NCI-H2029 (cell line): ENCODE results near the gene SGCD.

Source experiments
- DNase-seq: peaks from one replicate; lab custom pipeline; 2025; lab: John Stamatoyannopoulos, UW

The SGCD gene

GRCh38 chr5:156326718-156327259 lies at the start of gene SGCD:
Gene SGCD (plus strand): TSS chr5:156327164.
- DNase-seq, result no peak

- DNase-seq, result no peak
Observed at GRCh38 chr5:156277290-156277689, 49.7 kb upstream of the SGCD start.

GRCh38 chr5:156295431-156295830 lies 31.5 kb upstream of the SGCD start:
- DNase-seq, result no peak

- no peak for DNase-seq
Observed at GRCh38 chr5:156310115-156310514, 16.8 kb upstream of the SGCD start.

- DNase-seq, result no peak
Observed at GRCh38 chr5:156312897-156313694, 13.9 kb upstream of the SGCD start.

- DNase-seq, result no peak
Observed at GRCh38 chr5:156314416-156314815, 12.5 kb upstream of the SGCD start.

GRCh38 chr5:156322666-156323065 lies 4.3 kb upstream of the SGCD start:
- no peak for DNase-seq

GRCh38 chr5:156327296-156327695 lies 332 bp downstream of the SGCD start:
- no peak for DNase-seq

GRCh38 chr5:156328161-156328560 lies 1.2 kb downstream of the SGCD start:
- no peak for DNase-seq

GRCh38 chr5:156328766-156329165 lies 1.8 kb downstream of the SGCD start:
- DNase-seq, result no peak

GRCh38 chr5:156329171-156329611 lies 2.2 kb downstream of the SGCD start:
- no peak for DNase-seq

GRCh38 chr5:156330141-156330870 lies 3.3 kb downstream of the SGCD start:
- no peak for DNase-seq

GRCh38 chr5:156331181-156331580 lies 4.2 kb downstream of the SGCD start:
- DNase-seq, result no peak

GRCh38 chr5:156331845-156332244 lies 4.9 kb downstream of the SGCD start:
- DNase-seq, result no peak

- DNase-seq, result no peak
Observed at GRCh38 chr5:156332245-156332644, 5.3 kb downstream of the SGCD start.

GRCh38 chr5:156339139-156339841 lies 12.3 kb downstream of the SGCD start:
- no peak for DNase-seq

GRCh38 chr5:156340893-156341292 lies 13.9 kb downstream of the SGCD start:
- DNase-seq, result no peak

- no peak for DNase-seq
Observed at GRCh38 chr5:156350256-156350655, 23.3 kb downstream of the SGCD start.

- no peak for DNase-seq
Observed at GRCh38 chr5:156351423-156351822, 24.5 kb downstream of the SGCD start.

- DNase-seq, result no peak
Observed at GRCh38 chr5:156354571-156354970, 27.6 kb downstream of the SGCD start.

- DNase-seq, result no peak
Observed at GRCh38 chr5:156356238-156356637, 29.3 kb downstream of the SGCD start.

GRCh38 chr5:156359476-156359875 lies 32.5 kb downstream of the SGCD start:
- no peak for DNase-seq
